ENCODE results near the gene PTGER4. TPM values are rescaled to one million over a fixed set of nuclear protein-coding genes. Genes with fewer than 3 reads are reported as not detected.
A peak's percentile ranks its signal among the peaks of the same experiment; 100 is the strongest.

Gene PTGER4
- total RNA-seq, 1 experiment from 2014 or later: 0.16 TPM

DNA sequence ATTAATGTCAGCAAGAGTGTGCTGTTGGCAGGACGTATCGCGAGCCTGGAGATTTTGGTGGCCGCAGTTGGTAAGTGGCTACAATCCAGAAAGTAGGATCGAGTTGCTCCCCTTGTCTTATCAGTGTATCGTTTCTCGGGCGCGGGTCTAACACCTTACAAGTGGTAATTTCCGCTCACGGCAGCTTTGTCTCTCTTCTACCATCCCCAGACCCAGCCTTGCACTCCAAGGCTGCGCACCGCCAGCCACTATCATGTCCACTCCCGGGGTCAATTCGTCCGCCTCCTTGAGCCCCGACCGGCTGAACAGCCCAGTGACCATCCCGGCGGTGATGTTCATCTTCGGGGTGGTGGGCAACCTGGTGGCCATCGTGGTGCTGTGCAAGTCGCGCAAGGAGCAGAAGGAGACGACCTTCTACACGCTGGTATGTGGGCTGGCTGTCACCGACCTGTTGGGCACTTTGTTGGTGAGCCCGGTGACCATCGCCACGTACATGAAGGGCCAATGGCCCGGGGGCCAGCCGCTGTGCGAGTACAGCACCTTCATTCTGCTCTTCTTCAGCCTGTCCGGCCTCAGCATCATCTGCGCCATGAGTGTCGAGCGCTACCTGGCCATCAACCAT lies 1.1 kb downstream of the PTGER4 start:
- no peak overlapping the region for H3K27ac Mint-ChIP-seq (ENCODE audit: unreplicated experiment)
- DNase-seq: no peak
- H3K9me3 Mint-ChIP-seq (ENCODE audit: unreplicated experiment): no peaks in the 10 kb centered on the region
- no TSS peak for BruUV-seq (replicated peaks)
- intact Hi-C loops (cut with micrococcal nuclease; ENCODE audit: unreplicated experiment): loop anchor here (10.0 kb wide), 1 partner anchor 316 kb away; no protein-coding TSS in a partner anchor
- peaks cover 37% of the 10 kb centered on the region for H3K27me3 Mint-ChIP-seq (ENCODE audit: insufficient read depth, unreplicated experiment)
- peak overlapping the region; percentile 85 for H3K4me3 Mint-ChIP-seq (ENCODE audit: unreplicated experiment)
- no peaks in the 10 kb centered on the region for H3K36me3 ChIP-seq (ENCODE audit: control insufficient read depth, insufficient read depth, low read length)
- peaks cover 8% of the 10 kb centered on the region for H3K4me1 Mint-ChIP-seq (ENCODE audit: low read depth, unreplicated experiment)
- peaks cover 9% of the 10 kb centered on the region for H3K4me1 ChIP-seq
- no peak overlapping the region for H3K4me3 ChIP-seq (ENCODE audit: low read depth, low read length)
- H3K36me3 Mint-ChIP-seq (ENCODE audit: insufficient read depth, unreplicated experiment): peaks cover 5% of the 10 kb centered on the region
- TF ChIP-seq, protein P1, sequence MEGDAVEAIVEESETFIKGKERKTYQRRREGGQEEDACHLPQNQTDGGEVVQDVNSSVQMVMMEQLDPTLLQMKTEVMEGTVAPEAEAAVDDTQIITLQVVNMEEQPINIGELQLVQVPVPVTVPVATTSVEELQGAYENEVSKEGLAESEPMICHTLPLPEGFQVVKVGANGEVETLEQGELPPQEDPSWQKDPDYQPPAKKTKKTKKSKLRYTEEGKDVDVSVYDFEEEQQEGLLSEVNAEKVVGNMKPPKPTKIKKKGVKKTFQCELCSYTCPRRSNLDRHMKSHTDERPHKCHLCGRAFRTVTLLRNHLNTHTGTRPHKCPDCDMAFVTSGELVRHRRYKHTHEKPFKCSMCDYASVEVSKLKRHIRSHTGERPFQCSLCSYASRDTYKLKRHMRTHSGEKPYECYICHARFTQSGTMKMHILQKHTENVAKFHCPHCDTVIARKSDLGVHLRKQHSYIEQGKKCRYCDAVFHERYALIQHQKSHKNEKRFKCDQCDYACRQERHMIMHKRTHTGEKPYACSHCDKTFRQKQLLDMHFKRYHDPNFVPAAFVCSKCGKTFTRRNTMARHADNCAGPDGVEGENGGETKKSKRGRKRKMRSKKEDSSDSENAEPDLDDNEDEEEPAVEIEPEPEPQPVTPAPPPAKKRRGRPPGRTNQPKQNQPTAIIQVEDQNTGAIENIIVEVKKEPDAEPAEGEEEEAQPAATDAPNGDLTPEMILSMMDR (IDR thresholded peaks at IDR 0.05; ENCODE audit: insufficient read depth in 1 of 2, low read depth in 1 of 2, low read length in 1 of 2, severe bottlenecking in 1 of 2, unreplicated experiment in 1 of 2): no peak
- CTCF ChIA-PET: no interaction called here
- no peaks in the 10 kb centered on the region for H3K9me3 ChIP-seq
- H3K27me3 ChIP-seq (replicated peaks; ENCODE audit: control insufficient read depth, insufficient read depth, low read length): peaks cover 13% of the 10 kb centered on the region
- POLR2A ChIA-PET: interaction anchor here (0.6 kb wide), 1 partner anchor 1154 kb away, joined by 14 read pairs; no protein-coding TSS in a partner anchor

DNA sequence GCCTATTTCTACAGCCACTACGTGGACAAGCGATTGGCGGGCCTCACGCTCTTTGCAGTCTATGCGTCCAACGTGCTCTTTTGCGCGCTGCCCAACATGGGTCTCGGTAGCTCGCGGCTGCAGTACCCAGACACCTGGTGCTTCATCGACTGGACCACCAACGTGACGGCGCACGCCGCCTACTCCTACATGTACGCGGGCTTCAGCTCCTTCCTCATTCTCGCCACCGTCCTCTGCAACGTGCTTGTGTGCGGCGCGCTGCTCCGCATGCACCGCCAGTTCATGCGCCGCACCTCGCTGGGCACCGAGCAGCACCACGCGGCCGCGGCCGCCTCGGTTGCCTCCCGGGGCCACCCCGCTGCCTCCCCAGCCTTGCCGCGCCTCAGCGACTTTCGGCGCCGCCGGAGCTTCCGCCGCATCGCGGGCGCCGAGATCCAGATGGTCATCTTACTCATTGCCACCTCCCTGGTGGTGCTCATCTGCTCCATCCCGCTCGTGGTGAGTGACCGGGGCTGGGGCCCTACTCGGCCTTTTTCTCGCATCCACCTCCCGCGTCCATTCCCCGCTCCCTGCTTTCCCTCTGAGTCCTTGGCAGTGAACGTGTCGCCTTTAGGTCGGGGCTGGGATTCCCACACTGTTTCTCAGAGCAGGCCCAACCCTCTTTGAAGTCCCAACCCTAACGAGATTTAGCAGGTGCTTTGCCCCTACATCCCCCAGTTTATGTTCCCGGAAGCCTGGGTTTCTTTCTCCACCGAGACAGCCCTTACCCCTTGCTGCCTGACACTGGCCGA lies 1.8 kb downstream of the PTGER4 start:
- H3K36me3 ChIP-seq (ENCODE audit: control insufficient read depth, insufficient read depth, low read length): no peaks in the 10 kb centered on the region
- BruUV-seq (replicated peaks): no TSS peak
- ChIA-PET CTCF (no interaction called here), POLR2A (interaction anchor here (0.6 kb wide), 1 partner anchor 1155 kb away, joined by 14 read pairs; no protein-coding TSS in a partner anchor)
- peaks cover 37% of the 10 kb centered on the region for H3K27me3 Mint-ChIP-seq (ENCODE audit: insufficient read depth, unreplicated experiment)
- H3K27ac Mint-ChIP-seq (ENCODE audit: unreplicated experiment): no peak overlapping the region
- H3K4me1 Mint-ChIP-seq (ENCODE audit: low read depth, unreplicated experiment): peaks cover 8% of the 10 kb centered on the region
- H3K4me3 Mint-ChIP-seq (ENCODE audit: unreplicated experiment): peak overlapping the region; percentile 85
- peaks cover 5% of the 10 kb centered on the region for H3K36me3 Mint-ChIP-seq (ENCODE audit: insufficient read depth, unreplicated experiment)
- no peak for DNase-seq
- TF ChIP-seq, protein P1 (IDR thresholded peaks at IDR 0.05; ENCODE audit: insufficient read depth in 1 of 2, low read depth in 1 of 2, low read length in 1 of 2, severe bottlenecking in 1 of 2, unreplicated experiment in 1 of 2): no peak
- no peaks in the 10 kb centered on the region for H3K9me3 ChIP-seq
- intact Hi-C loops (cut with micrococcal nuclease; ENCODE audit: unreplicated experiment): loop anchor here (10.0 kb wide), 1 partner anchor 317 kb away; no protein-coding TSS in a partner anchor
- H3K4me3 ChIP-seq (ENCODE audit: low read depth, low read length): no peak overlapping the region
- peaks cover 9% of the 10 kb centered on the region for H3K4me1 ChIP-seq
- peaks cover 13% of the 10 kb centered on the region for H3K27me3 ChIP-seq (replicated peaks; ENCODE audit: control insufficient read depth, insufficient read depth, low read length)
- no peaks in the 10 kb centered on the region for H3K9me3 Mint-ChIP-seq (ENCODE audit: unreplicated experiment)

DNA sequence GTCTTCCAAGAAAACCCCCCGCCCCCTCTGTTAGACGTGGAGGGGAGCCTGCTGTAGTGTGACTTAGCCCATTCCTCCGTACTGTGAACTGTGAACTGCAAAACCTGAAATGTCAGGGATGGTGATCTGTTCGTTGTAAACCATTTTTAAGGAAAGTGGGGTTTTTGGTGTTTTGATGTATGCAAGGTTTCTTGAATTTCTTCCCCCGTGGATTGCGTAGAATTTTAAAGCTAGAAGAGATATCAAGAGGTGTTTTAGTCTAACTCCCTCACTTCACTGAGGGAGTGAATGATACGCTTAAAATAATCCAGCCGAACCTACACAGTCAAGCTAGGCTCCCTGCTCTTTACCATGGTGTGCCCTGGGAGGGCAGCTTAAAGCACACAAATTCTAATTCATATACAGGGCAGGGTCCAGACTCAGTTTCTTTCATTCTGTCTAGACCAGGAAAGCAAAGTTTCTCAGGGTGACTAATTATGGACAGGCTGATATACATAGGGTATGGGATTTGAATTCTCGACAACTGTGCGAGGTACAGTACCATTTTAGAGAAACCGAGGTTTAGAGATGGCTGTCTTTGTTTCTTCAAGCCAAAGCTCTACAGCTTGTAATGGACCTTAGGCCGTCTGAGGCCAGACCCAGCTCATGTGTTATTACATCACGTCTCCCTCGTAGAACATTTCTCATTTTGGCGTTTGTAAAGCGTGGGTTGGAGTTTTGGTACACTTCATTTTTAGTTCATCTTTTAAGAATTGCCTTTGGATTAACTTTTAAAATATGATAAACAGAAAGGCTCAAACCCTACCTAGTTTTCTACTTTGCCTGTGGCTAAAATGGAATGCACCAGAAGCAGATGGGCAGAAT lies 2.7 kb downstream of the PTGER4 start:
- H3K27ac Mint-ChIP-seq (ENCODE audit: unreplicated experiment): no peak overlapping the region
- peaks cover 29% of the 10 kb centered on the region for H3K27me3 Mint-ChIP-seq (ENCODE audit: insufficient read depth, unreplicated experiment)

More for the DNA sequence above, 2.7 kb downstream of the PTGER4 start:
- TF ChIP-seq, protein P1 (IDR thresholded peaks at IDR 0.05; ENCODE audit: insufficient read depth in 1 of 2, low read depth in 1 of 2, low read length in 1 of 2, severe bottlenecking in 1 of 2, unreplicated experiment in 1 of 2): no peak
- peaks cover 11% of the 10 kb centered on the region for H3K27me3 ChIP-seq (replicated peaks; ENCODE audit: control insufficient read depth, insufficient read depth, low read length)
- H3K9me3 ChIP-seq: no peaks in the 10 kb centered on the region
- H3K4me1 ChIP-seq: peaks cover 9% of the 10 kb centered on the region
- ChIA-PET POLR2A (no interaction called here), CTCF (no interaction called here)
- H3K4me1 Mint-ChIP-seq (ENCODE audit: low read depth, unreplicated experiment): peaks cover 8% of the 10 kb centered on the region
- no peak for DNase-seq
- BruUV-seq (replicated peaks): no TSS peak
- intact Hi-C loops (cut with micrococcal nuclease; ENCODE audit: unreplicated experiment): loop anchor here (10.0 kb wide), 1 partner anchor 318 kb away; no protein-coding TSS in a partner anchor
- H3K4me3 Mint-ChIP-seq (ENCODE audit: unreplicated experiment): peak overlapping the region; percentile 85
- no peaks in the 10 kb centered on the region for H3K36me3 ChIP-seq (ENCODE audit: control insufficient read depth, insufficient read depth, low read length)
- H3K36me3 Mint-ChIP-seq (ENCODE audit: insufficient read depth, unreplicated experiment): peaks cover 5% of the 10 kb centered on the region
- no peaks in the 10 kb centered on the region for H3K9me3 Mint-ChIP-seq (ENCODE audit: unreplicated experiment)
- no peak overlapping the region for H3K4me3 ChIP-seq (ENCODE audit: low read depth, low read length)

Data from Caco-2 (cell line).